Osteocyte (in vitro differentiated cells): ENCODE measurements around the gene CNFN. TPM values are rescaled to one million over a fixed set of nuclear protein-coding genes. Genes with fewer than 3 reads are reported as not detected.

Source experiments
- DNase-seq: peaks from one replicate; pipeline ENCODE4 v3.0.0; 2021; ENCODE audit warnings: mixed read lengths; ENCODE audit not compliant: unreplicated experiment; ENCODE audit errors: extremely low spot score
- H3K27ac Mint-ChIP-seq: one replicate; pipeline ENCODE4 v1.8.0; 2021; ENCODE audit warnings: mild to moderate bottlenecking, mixed read lengths; ENCODE audit not compliant: unreplicated experiment
- H3K27me3 Mint-ChIP-seq: one replicate; pipeline ENCODE4 v1.8.0; 2021; ENCODE audit warnings: mixed read lengths; ENCODE audit not compliant: unreplicated experiment
- H3K36me3 Mint-ChIP-seq: one replicate; pipeline ENCODE4 v1.8.0; 2021; ENCODE audit warnings: mixed read lengths; ENCODE audit not compliant: unreplicated experiment
- H3K4me1 Mint-ChIP-seq: one replicate; pipeline ENCODE4 v1.8.0; 2021; ENCODE audit warnings: mixed read lengths; ENCODE audit not compliant: unreplicated experiment
- H3K4me3 Mint-ChIP-seq: one replicate; pipeline ENCODE4 v1.8.0; 2021; ENCODE audit warnings: mild to moderate bottlenecking, moderate library complexity, mixed read lengths; ENCODE audit not compliant: unreplicated experiment
- H3K9me3 Mint-ChIP-seq: one replicate; pipeline ENCODE4 v1.8.0; 2021; ENCODE audit warnings: mixed read lengths; ENCODE audit not compliant: unreplicated experiment
- CTCF ChIP-seq: fragments of 200-600 bp; sonication (generic); IDR thresholded peaks from 2 replicates; pipeline ENCODE4 v1.5.0; 2021; ENCODE audit warnings: antibody characterized with exemption, mild to moderate bottlenecking, moderate library complexity
- total RNA-seq: library from RNA; stranded (reverse); gene quantifications from 2 replicates; pipeline ENCODE4 v1.2.1, GENCODE V29; 2021

The CNFN gene
- total RNA-seq, 1 donor from 2014 or later, result not detected

GRCh38 chr19:42410371-42410770, 20.3 kb upstream of the CNFN start:
- DNase-seq, result no peak
- Mint-ChIP-seq H3K27me3 (no peaks in the 10 kb centered on the region), H3K4me1 (peaks cover 10% of the 10 kb centered on the region), H3K27ac (no peak overlapping the region), H3K9me3 (no peaks in the 10 kb centered on the region), H3K36me3 (no peaks in the 10 kb centered on the region), H3K4me3 (no peak overlapping the region)
- TF ChIP-seq CTCF, result no peak

DNA sequence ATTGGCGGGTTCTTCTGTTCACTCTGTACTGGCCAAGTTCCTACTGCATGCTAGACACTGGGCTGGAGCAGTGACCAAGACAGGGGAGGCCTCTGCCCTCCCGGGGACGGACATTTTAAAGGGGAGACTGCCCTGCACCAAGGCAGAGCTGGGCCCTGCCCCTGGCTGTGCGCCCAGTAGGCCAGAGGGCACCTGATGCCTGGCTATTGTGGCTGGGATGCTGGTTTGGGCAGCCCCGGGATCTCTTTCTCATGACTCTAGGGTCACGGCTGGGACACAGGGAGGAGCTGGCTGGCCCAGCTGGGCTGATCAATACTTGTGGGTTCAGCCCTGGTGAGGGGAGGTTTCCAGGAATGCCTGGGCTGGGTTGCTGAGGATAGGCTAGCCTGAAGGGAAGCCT, 19.4 kb upstream of the CNFN start:
- Mint-ChIP-seq H3K4me3 (no peak overlapping the region), H3K9me3 (no peaks in the 10 kb centered on the region), H3K36me3 (no peaks in the 10 kb centered on the region), H3K27me3 (no peaks in the 10 kb centered on the region), H3K27ac (no peak overlapping the region), H3K4me1 (peaks cover 10% of the 10 kb centered on the region)
- TF ChIP-seq CTCF, result no peak
- no peak for DNase-seq

DNA sequence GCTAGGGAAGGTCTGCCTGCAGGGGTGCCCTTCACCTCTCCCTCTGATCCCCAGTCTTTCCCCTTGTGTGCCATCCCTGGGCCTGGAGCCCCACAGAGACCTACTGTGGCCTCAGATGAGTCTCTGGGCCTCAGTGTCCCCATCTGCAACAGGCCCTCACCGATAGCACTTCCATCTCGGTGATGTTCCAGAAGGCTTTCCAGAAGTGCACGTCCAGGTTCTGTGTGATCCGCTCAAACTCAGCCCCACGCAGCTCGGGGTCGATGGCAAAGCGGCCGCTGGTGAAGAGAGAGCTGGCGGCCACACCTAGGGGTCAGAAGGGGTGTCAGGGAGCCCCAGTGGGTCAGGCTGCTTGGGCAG, 17.7 kb upstream of the CNFN start:
- Mint-ChIP-seq H3K36me3 (no peaks in the 10 kb centered on the region), H3K9me3 (no peaks in the 10 kb centered on the region), H3K4me3 (no peak overlapping the region), H3K27me3 (no peaks in the 10 kb centered on the region), H3K27ac (no peak overlapping the region), H3K4me1 (peaks cover 10% of the 10 kb centered on the region)
- no peak for TF ChIP-seq CTCF
- DNase-seq, result no peak

- no peak overlapping the region for H3K27ac Mint-ChIP-seq
- DNase-seq, result no peak
- no peaks in the 10 kb centered on the region for H3K36me3 Mint-ChIP-seq
- H3K27me3 Mint-ChIP-seq, result no peaks in the 10 kb centered on the region
- no peaks in the 10 kb centered on the region for H3K9me3 Mint-ChIP-seq
- no peak for TF ChIP-seq CTCF
- no peak overlapping the region for H3K4me3 Mint-ChIP-seq
- H3K4me1 Mint-ChIP-seq, result peaks cover 10% of the 10 kb centered on the region
Measured at GRCh38 chr19:42407085-42407815, 17.2 kb upstream of the CNFN start.

DNA sequence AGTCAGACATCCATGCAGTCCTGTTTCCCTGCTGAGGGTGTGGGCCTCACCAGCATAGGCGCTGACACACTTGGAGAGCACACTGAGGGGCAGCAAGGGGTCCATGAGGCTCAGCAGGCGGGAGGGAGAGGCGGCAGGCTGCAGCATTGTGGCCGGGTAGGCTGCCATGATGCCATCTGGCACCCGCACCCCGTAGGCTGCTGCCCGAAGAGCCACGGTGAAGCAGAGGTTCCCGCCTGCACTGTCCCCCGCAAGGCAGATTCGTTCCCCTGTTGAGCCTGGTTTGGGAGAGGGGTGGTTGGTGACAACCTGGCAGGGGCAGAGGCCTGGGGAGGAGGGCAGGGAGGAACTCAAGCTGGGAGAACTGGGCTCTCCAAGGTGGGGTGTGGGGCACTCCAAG, 16.0 kb upstream of the CNFN start:
- Mint-ChIP-seq H3K4me1 (peaks cover 12% of the 10 kb centered on the region), H3K27ac (peak overlapping the region; percentile 4), H3K36me3 (no peaks in the 10 kb centered on the region), H3K9me3 (no peaks in the 10 kb centered on the region), H3K4me3 (no peak overlapping the region), H3K27me3 (no peaks in the 10 kb centered on the region)
- no peak for TF ChIP-seq CTCF
- DNase-seq, result no peak
